HepG2 (cell line): ENCODE measurements around the gene CTSA. TPM values are rescaled to one million over a fixed set of nuclear protein-coding genes. Genes with fewer than 3 reads are reported as not detected.

Source experiments
- HNRNPLL ChIP-seq: fragments of 200-400 bp; formaldehyde crosslinking; IDR thresholded peaks from 2 replicates; pipeline ENCODE4 v1.6.1; 2017; ENCODE audit warnings: mild to moderate bottlenecking, low read depth, low read length; ENCODE audit not compliant: poor library complexity, severe bottlenecking
- MIER3 ChIP-seq: IDR thresholded peaks from 2 replicates; pipeline ENCODE4 v1.6.1; 2016; ENCODE audit warnings: missing compliant biosample characterization, borderline replicate concordance
- NAIF1 ChIP-seq: sonication (generic); formaldehyde crosslinking; IDR thresholded peaks from 2 replicates; pipeline ENCODE4 v1.5.0; 2020; ENCODE audit warnings: mild to moderate bottlenecking, missing genetic modification reagents, borderline replicate concordance
- POLR2A ChIP-seq, 2 experiments: IDR thresholded peaks; 2 replicates each; pipeline ENCODE4 v1.6.1; 2011; ENCODE audit warnings: low read depth in 2 of 2, low read length in 2 of 2, mild to moderate bottlenecking in 1 of 2, moderate library complexity in 1 of 2; ENCODE audit not compliant: insufficient read depth in 1 of 2
- RBFOX2 ChIP-seq: fragments of 200-400 bp; formaldehyde crosslinking; IDR thresholded peaks from 2 replicates; pipeline ENCODE4 v1.6.1; 2017; ENCODE audit warnings: low read depth, mild to moderate bottlenecking, low read length
- SOX13 ChIP-seq, 3 experiments: fragments of 450-650 bp in 1 of 3; sonication (generic) in 1 of 3; formaldehyde crosslinking in 1 of 3; IDR thresholded peaks in 2 of 3; conservative IDR thresholded peaks in 1 of 3; 2 replicates each; pipeline versions ENCODE4 v1.5.0 to v1.6.1; 2016 to 2020; ENCODE audit warnings: antibody characterized with exemption in 1 of 3, mild to moderate bottlenecking in 1 of 3, missing compliant biosample characterization in 1 of 3, missing genetic modification reagents in 1 of 3, moderate library complexity in 1 of 3
- ZEB1 ChIP-seq: IDR thresholded peaks from 2 replicates; pipeline ENCODE4 v1.6.1; 2012; ENCODE audit warnings: mild to moderate bottlenecking, low read depth, inconsistent platforms; ENCODE audit not compliant: insufficient replicate concordance
- ZNF12 ChIP-seq: sonication (generic); formaldehyde crosslinking; IDR thresholded peaks from 2 replicates; pipeline ENCODE4 v1.5.0; 2020; ENCODE audit warnings: missing genetic modification reagents
- ZNF33A ChIP-seq: sonication (generic); formaldehyde crosslinking; IDR thresholded peaks from 2 replicates; pipeline ENCODE4 v1.5.1; 2020; ENCODE audit warnings: missing genetic modification reagents, mild to moderate bottlenecking, moderate library complexity, borderline replicate concordance
- ZNF546 ChIP-seq: sonication (generic); formaldehyde crosslinking; conservative IDR thresholded peaks from 2 replicates; pipeline ENCODE4 v1.8.1; 2023; ENCODE audit warnings: mild to moderate bottlenecking, missing genetic modification reagents
- polyA plus RNA-seq, 8 experiments: library from polyadenylated mRNA; depleted of rRNA in 3 of 8; stranded (reverse) in 7 of 8; unstranded in 1 of 8; fragments of >200 nt; fragmentation: Illumina TruSeq in 4 of 8; extraction: Trizol in 4 of 8; gene quantifications; 2 replicates each; pipeline versions ENCODE4 v1.2.1 to v1.2.3, GENCODE V29; 2011 to 2016; ENCODE audit warnings: low read depth in 4 of 8, missing spikeins in 1 of 8, mixed read lengths in 1 of 8; ENCODE audit not compliant: insufficient read depth in 1 of 8
- total RNA-seq, 5 experiments: library from RNA; depleted of rRNA; stranded (reverse); fragments of >200 nt; fragmentation: Illumina TruSeq; extraction: Trizol; gene quantifications; 2 replicates each; pipeline ENCODE4 v1.2.3, GENCODE V29; 2016; ENCODE audit warnings: low read depth in 1 of 5
- TF ChIP-seq, protein P1 (sequence below): sonication (generic); formaldehyde crosslinking; IDR thresholded peaks from 2 replicates; pipeline ENCODE4 v1.5.0; 2020; ENCODE audit warnings: mild to moderate bottlenecking, missing genetic modification reagents, borderline replicate concordance
- TF ChIP-seq, protein P2 (sequence below): sonication (generic); formaldehyde crosslinking; IDR thresholded peaks from 2 replicates; pipeline ENCODE4 v1.5.1; 2020; ENCODE audit warnings: mild to moderate bottlenecking, missing genetic modification reagents
- TF ChIP-seq, protein P3 (sequence below), 2 experiments: sonication (generic) in 1 of 2; formaldehyde crosslinking in 1 of 2; IDR thresholded peaks; 2 replicates each; pipeline versions ENCODE4 v1.6.1 to v1.9.0; 2014 to 2022; ENCODE audit warnings: antibody characterized with exemption in 1 of 2, borderline replicate concordance in 1 of 2, inconsistent platforms in 1 of 2, low read depth in 1 of 2, missing genetic modification reagents in 1 of 2
- TF ChIP-seq, protein P4 (sequence below): sonication (generic); formaldehyde crosslinking; IDR thresholded peaks from 2 replicates; pipeline ENCODE4 v1.4.0; 2020; ENCODE audit warnings: missing genetic modification reagents, borderline replicate concordance

The CTSA gene
- total and polyA plus RNA-seq, 2 of the 13 experiments (the other 11 are each of a cell fraction or from before 2014, with no cell fraction given), result 202 to 231 TPM

DNA sequence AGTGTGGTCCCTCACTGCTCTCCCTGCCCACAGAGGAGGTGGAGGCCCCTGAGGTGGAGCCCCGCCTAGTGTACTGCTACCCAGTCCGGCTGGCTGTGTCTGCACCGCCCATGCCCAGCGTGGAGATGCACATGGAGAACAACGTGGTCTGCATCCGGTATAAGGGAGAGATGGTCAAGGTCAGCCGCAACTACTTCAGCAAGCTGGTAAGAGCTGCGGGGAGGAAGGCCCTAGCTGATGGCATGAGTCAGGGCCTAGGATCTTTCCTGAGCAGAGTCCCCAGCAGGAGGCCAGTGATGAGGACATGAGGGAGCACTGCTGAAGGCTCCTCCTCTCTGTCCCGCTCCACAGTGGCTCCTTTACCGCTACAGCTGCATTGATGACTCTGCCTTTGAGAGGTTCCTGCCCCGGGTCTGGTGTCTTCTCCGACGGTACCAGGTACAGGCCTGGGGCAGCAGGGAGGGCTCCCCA lies 54.6 kb downstream of the CTSA start (continued):
- TF ChIP-seq, protein P1, sequence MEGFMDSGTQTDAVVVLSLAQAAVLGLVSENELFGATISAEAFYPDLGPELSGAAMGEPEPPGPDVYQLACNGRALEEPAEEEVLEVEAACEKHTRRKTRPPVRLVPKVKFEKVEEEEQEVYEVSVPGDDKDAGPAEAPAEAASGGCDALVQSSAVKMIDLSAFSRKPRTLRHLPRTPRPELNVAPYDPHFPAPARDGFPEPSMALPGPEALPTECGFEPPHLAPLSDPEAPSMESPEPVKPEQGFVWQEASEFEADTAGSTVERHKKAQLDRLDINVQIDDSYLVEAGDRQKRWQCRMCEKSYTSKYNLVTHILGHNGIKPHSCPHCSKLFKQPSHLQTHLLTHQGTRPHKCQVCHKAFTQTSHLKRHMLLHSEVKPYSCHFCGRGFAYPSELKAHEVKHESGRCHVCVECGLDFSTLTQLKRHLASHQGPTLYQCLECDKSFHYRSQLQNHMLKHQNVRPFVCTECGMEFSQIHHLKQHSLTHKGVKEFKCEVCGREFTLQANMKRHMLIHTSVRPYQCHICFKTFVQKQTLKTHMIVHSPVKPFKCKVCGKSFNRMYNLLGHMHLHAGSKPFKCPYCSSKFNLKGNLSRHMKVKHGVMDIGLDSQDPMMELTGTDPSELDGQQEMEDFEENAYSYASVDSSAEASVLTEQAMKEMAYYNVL (CRISPR knock-in tag), result no peak
- TF ChIP-seq ZNF12 (CRISPR knock-in tag) (no peak), ZEB1 (no peak), MIER3 (CRISPR knock-in tag) (no peak), ZNF33A (CRISPR knock-in tag) (no peak), SOX13 (IDR thresholded peaks at IDR 0.05) (no peak), SOX13 (CRISPR knock-in tag; conservative IDR thresholded peaks at IDR 0.05 in 1 of 2, IDR thresholded peaks at IDR 0.05 in 1 of 2) (no peak), RBFOX2 (no peak), ZNF546 (CRISPR knock-in tag) (no peak), HNRNPLL (no peak), NAIF1 (CRISPR knock-in tag) (no peak), POLR2A (IDR thresholded peaks at IDR 0.05; ENCODE audit: insufficient read depth in 1 of 2, low read depth in 2 of 2, low read length in 2 of 2) (peak in 1 of 2 experiments; percentile 9; a peak in 1 of 4 replicates)
- TF ChIP-seq, protein P2, sequence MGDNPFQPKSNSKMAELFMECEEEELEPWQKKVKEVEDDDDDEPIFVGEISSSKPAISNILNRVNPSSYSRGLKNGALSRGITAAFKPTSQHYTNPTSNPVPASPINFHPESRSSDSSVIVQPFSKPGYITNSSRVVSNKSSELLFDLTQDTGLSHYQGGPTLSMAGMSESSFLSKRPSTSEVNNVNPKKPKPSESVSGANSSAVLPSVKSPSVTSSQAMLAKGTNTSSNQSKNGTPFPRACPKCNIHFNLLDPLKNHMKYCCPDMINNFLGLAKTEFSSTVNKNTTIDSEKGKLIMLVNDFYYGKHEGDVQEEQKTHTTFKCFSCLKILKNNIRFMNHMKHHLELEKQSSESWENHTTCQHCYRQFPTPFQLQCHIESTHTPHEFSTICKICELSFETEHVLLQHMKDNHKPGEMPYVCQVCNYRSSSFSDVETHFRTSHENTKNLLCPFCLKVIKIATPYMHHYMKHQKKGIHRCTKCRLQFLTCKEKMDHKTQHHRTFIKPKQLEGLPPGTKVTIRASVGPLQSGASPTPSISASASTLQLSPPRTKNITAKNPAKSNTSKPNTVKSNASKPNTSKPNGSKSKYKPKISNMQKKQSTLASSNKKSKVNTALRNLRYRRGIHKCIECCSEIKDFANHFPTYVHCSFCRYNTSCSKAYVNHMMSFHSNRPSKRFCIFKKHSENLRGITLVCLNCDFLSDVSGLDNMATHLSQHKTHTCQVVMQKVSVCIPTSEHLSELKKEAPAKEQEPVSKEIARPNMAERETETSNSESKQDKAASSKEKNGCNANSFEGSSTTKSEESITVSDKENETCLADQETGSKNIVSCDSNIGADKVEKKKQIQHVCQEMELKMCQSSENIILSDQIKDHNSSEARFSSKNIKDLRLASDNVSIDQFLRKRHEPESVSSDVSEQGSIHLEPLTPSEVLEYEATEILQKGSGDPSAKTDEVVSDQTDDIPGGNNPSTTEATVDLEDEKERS (CRISPR knock-in tag), result no peak
- TF ChIP-seq, protein P3, sequence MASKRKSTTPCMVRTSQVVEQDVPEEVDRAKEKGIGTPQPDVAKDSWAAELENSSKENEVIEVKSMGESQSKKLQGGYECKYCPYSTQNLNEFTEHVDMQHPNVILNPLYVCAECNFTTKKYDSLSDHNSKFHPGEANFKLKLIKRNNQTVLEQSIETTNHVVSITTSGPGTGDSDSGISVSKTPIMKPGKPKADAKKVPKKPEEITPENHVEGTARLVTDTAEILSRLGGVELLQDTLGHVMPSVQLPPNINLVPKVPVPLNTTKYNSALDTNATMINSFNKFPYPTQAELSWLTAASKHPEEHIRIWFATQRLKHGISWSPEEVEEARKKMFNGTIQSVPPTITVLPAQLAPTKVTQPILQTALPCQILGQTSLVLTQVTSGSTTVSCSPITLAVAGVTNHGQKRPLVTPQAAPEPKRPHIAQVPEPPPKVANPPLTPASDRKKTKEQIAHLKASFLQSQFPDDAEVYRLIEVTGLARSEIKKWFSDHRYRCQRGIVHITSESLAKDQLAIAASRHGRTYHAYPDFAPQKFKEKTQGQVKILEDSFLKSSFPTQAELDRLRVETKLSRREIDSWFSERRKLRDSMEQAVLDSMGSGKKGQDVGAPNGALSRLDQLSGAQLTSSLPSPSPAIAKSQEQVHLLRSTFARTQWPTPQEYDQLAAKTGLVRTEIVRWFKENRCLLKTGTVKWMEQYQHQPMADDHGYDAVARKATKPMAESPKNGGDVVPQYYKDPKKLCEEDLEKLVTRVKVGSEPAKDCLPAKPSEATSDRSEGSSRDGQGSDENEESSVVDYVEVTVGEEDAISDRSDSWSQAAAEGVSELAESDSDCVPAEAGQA (IDR thresholded peaks at IDR 0.05; ENCODE audit: low read depth), result no peak
- TF ChIP-seq, protein P3 (CRISPR knock-in tag; IDR thresholded peaks at IDR 0.05; ENCODE audit: borderline replicate concordance), result no peak
- TF ChIP-seq, protein P4, sequence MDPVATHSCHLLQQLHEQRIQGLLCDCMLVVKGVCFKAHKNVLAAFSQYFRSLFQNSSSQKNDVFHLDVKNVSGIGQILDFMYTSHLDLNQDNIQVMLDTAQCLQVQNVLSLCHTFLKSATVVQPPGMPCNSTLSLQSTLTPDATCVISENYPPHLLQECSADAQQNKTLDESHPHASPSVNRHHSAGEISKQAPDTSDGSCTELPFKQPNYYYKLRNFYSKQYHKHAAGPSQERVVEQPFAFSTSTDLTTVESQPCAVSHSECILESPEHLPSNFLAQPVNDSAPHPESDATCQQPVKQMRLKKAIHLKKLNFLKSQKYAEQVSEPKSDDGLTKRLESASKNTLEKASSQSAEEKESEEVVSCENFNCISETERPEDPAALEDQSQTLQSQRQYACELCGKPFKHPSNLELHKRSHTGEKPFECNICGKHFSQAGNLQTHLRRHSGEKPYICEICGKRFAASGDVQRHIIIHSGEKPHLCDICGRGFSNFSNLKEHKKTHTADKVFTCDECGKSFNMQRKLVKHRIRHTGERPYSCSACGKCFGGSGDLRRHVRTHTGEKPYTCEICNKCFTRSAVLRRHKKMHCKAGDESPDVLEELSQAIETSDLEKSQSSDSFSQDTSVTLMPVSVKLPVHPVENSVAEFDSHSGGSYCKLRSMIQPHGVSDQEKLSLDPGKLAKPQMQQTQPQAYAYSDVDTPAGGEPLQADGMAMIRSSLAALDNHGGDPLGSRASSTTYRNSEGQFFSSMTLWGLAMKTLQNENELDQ, result no peak
